HG03039 (cell line): Measurements from ENCODE around the gene IP6K1.
"Not testable (repeated sequence)": the region's sequence is repeated elsewhere in the genome, so short reads cannot be mapped to it uniquely, and the experiment has no call there.

Experiments
- ATAC-seq: cut with Tn5 transposase; IDR thresholded peaks from one replicate; pipeline ENCODE4 v1.9.1; 2021; ENCODE audit warnings: mild to moderate bottlenecking, moderate library complexity; ENCODE audit not compliant: unreplicated experiment

The IP6K1 gene

DNA sequence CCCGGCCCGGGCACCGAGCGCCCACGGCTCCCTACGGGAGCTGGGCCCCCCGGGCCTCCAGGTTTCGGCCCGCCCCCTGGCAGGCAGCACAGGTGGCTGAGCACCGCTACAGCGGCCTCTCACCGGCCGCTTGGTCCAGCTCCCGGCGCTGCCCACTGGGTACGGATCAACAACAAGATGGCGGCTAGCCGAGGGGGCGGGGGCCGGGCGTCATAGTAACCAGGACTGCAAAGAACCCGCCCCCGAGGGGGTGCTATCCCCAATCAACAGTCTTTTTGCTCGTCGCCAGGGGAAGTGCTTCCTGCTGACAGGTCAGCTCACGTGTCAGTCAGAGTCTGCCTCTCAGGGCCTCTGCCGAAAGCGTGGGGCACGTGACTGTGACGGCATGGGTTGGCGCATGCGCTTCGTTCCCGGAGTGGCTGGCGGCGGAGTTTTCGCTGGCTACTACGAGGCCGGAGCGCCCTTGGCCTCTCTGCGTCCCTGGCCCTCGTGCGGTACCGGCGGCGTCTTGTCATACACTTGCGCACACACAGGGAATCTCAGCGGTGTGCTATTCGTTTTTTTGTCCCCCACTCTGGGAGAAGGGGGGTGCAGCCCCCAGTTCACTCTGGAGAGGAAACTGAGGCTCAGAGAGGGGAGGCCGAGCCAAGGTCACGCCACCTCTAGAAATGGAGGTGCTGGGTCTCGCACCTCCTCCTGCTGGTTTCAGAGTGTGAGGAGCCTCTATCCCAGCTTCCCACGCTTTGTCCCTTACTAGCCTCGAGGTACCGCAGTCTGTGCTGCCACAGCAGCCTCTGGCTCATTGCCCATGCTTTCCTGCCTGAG is at the start of gene IP6K1:
Gene IP6K1 (minus strand): TSS at position 186 of the 825 bp plus-strand sequence. CDS start 38,502 bp downstream, outside the sequence.
- peak; percentile 96 for ATAC-seq

DNA sequence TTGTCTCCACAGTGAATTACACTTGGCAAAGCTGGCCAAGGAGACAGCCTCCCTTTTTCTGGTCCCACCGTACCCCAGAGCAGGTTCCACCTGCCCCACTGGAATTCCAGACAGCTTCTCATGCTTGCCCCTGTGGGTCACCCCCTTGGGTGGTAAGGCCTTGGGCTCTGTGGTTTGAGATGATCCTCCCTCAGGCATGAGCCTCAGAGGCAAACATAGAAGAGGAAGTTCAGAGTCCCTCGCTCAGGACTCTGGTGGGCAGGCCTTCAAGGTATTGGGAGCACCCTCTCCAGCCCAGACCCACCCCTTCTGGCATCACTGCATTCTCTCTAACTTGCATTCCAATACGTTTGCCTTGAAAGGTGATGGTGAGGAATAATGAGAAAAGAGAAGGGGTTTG is 45.0 kb upstream of the IP6K1 start:
- no peak for ATAC-seq

GRCh38 chr3:49826016-49826415 is 39.7 kb upstream of the IP6K1 start:
- no peak for ATAC-seq

- ATAC-seq: not testable (repeated sequence)
Measured at GRCh38 chr3:49823131-49823530, 36.8 kb upstream of the IP6K1 start.

DNA sequence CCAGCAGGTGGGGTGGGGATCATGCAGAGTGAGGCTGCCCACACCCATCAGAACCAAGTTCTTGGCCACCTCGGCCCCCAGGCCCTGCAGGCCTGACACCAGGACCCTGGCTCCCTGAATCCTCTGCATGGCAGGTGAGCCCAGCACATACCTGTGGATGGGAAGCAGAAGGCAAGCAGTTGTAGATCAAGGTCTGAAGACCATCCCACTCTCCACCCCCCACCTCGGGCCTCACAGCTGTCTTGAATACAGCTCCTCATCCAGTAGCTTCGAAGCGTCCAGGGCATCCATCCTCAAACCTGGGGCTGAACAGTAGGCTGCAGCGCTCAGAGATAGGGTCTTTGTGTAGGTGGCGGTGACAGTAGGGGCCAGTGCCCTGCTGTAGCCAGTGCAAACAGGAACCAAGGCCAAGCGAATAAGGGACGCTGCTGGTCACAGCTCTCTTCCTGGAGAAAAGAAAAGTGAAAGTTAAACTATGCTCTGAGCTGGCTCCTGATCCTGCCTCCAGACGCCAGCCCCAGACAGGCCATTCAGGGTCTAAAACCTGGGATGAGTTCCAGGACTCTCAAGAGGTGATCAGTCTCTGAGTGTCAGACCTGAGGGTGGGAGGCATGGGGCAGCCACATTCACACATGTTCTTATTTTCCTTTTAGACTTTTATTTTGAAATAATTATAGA is 27.3 kb upstream of the IP6K1 start, which contains the start of gene UBA7:
Gene UBA7 (minus strand): TSS at position 457 of the 678 bp plus-strand sequence. CDS start 166 bp downstream, at position 291.
- ATAC-seq: no peak

GRCh38 chr3:49812916-49813496 is 26.7 kb upstream of the IP6K1 start:
- no peak for ATAC-seq

GRCh38 chr3:49807431-49808114 is 21.2 kb upstream of the IP6K1 start:
- ATAC-seq: no peak

DNA sequence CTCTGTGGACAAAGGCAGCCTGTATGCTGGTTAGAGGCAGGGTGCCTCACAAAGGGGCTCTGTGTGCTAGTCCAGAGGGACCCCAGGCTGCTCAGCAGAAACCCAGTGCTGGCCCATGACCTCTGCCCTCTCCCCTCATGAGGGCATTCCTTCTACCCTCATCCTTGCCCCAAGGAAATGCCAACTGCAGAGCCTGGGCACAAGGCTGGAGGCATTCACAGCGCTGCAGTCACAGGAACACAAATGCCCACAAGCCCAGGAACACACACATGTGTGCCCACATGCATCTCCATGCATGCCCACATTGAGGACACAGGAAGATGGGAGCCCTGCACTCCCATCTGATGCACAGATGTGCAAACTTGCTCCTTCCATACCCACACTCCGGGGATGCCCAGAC is 20.5 kb upstream of the IP6K1 start:
- no peak for ATAC-seq

- ATAC-seq: no peak
Measured at GRCh38 chr3:49805897-49806701, 19.8 kb upstream of the IP6K1 start.

- ATAC-seq: no peak
Measured at GRCh38 chr3:49805367-49805782, 19.0 kb upstream of the IP6K1 start.

- no peak for ATAC-seq
Measured at GRCh38 chr3:49804141-49805041, 18.0 kb upstream of the IP6K1 start.

GRCh38 chr3:49803465-49804140 is 17.3 kb upstream of the IP6K1 start:
- ATAC-seq: no peak

DNA sequence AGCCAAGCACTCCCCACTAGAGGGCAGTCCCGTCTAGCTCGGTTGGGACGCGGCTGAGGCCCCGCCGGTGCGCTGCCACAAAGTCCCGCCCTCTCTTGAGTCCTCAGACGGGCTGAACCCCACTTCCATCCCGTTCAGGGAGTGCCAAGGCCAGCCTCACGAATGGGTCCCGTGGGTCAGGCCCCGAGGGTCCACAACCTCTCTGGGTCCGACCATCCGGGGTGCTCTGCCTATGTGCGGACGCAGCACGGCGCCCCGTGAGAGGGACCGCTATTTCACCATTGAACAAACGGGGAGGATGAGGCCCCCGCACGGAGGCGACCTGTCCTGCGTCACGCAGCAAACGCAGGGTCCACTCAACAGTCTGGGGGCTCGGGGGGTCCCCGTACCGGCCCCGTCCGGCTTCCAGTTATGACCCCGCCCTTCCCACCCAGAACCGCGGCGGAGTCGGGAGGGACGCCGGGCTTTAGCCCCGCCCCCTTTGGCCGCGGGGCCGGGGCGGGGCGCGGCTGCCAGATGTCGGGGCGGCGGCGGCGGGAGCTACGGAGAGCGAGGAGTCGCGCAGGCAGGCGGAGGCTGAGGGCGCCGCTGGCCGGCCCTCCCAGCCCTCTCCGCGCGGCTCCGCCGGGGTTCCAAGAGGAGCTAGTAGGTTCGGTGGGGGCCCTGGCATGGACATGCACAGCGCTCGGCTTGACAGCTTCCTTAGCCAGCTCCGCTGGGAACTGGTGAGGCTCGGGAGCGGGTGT is 16.6 kb upstream of the IP6K1 start, which contains the start of gene INKA1:
Gene INKA1 (plus strand): TSS at position 543 of the 746 bp plus-strand sequence. CDS start 132 bp downstream, at position 675.
- ATAC-seq: peak; percentile 60

GRCh38 chr3:49801160-49801559 is 14.8 kb upstream of the IP6K1 start:
- ATAC-seq: no peak

DNA sequence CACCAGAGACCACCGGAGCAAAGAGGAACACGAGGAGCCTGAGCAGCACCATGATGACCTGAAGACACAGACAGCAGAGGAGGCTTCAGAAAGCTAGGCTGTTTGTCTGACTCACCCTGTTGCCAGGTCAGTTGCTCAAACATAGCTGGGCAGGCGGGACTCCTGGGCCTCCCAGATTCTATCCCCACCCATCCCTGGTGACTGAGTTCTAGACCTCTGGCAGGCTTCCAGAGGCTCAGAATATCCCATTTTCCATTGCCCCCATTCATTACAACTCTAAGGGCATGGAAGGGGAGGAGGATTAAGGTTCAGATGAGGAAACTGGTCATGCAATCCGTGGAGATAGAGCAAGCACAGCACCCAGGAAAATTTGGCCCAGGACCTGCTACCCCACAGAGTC is 13.4 kb upstream of the IP6K1 start, which contains the start of gene CDHR4:
Gene CDHR4 (minus strand): TSS at position 113 of the 400 bp plus-strand sequence. CDS start 61 bp downstream, at position 52.
- ATAC-seq: no peak

GRCh38 chr3:49799105-49799504 is 12.8 kb upstream of the IP6K1 start:
- no peak for ATAC-seq
